Measurements from ENCODE around the gene PHACTR1.
"Not testable (repeated sequence)": the region's sequence is repeated elsewhere in the genome, so short reads cannot be mapped to it uniquely, and the experiment has no call there.

Gene PHACTR1

GRCh38 chr6:13103169-13103568 lies 386.6 kb downstream of the PHACTR1 start:
- DNase-seq (ENCODE audit: low read depth in 2 of 2), result no peak

- DNase-seq (ENCODE audit: low read depth in 2 of 2), result no peak
These were observed 388.6 kb downstream of the PHACTR1 start for GRCh38 chr6:13105139-13105538.

DNA sequence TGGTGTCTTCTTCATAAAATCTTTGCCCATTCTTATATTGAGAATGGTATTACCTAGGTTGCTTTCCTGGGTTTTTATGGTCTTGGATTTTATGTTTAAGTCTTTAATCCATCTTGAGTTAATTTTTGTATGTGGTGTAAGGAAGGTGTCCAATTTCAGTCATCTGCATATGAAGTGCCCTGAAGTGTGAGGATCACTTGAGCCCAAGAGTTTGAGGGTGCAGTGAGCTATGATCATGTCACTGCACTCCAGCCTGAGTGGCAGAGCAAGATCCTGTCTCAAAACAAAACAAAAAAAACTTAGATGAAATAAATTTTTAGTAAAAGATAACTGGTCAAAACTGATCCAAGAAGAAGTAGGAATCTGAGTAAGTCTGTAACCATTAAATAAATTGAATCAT lies 396.4 kb downstream of the PHACTR1 start:
- DNase-seq (ENCODE audit: low read depth in 2 of 2), result no peak

DNA sequence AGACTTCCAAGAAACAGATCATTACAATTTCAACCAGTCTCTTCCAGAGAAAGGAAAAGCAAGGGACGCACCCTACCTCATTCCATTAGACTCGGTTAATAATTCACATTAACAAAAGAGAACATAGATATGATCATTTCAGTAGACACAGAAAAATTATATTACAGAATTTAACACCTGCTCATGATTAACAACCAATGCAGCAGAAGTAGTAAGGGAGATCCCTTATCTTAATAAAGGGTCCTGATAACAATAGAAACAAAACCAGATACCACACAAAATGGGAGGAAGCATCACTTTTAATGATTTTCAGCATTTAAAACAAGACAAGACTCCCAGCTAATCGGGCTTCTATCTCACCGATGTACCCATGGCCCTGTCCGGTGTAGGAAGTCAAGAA lies 396.8 kb downstream of the PHACTR1 start:
- DNase-seq (ENCODE audit: low read depth in 2 of 2), result no peak

DNA sequence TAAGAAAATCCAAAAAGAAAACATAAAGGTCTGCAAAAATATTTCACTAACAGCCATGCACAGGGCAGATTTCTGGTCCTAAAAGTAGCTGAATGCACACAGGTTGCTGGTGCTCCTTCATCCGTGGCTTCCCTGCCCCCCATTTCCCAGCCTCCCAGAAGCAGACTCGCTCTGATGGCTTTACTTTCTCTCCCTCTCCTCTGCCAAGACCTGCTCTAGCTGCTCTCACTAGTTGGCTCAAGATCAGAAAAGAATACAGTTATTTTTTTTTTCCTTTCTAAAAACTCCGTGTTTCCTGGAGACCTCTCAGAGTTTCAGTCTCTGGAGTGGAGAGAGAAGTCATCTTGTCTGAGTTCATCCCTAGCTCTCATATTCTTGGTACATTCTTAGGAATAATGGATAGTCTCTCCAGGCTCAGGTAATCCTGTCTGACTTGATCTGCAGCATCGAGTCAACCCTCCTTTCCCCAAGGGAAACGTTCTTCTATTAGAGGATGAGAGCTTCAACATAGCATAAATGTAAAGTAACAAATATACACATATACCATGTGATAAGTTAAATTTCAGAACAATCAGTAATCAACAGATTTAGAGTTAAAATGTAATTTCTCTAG lies 397.5 kb downstream of the PHACTR1 start:
- no peak for DNase-seq (ENCODE audit: low read depth in 2 of 2)

DNA sequence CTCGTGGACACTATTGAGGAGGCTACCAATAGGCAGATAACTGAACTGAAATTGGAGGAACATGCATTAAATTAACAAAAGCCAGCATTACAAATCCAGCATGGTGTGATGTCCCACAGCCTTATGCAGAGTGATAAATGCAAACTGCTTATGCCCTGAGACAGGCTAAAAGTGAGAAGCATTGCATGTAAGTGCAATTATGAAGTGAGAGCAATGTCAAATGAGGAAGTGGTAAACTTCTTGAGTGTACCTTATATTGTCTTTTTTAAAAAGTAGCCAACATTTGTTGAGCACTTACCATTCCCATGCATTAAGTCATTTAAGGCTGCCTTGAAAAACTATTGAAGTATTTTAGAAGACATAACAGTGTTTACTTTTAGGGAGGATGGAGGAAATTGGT lies 399.6 kb downstream of the PHACTR1 start:
- DNase-seq (ENCODE audit: low read depth in 2 of 2), result no peak

GRCh38 chr6:13117570-13117969 lies 401.0 kb downstream of the PHACTR1 start:
- no peak for DNase-seq (ENCODE audit: low read depth in 2 of 2)

- no peak for DNase-seq (ENCODE audit: low read depth in 2 of 2)
These were observed 403.0 kb downstream of the PHACTR1 start for GRCh38 chr6:13119549-13119948.

- no peak for DNase-seq (ENCODE audit: low read depth in 2 of 2)
These were observed 404.2 kb downstream of the PHACTR1 start for GRCh38 chr6:13120483-13121482.

GRCh38 chr6:13124131-13124530 lies 407.6 kb downstream of the PHACTR1 start:
- no peak for DNase-seq (ENCODE audit: low read depth in 2 of 2)

DNA sequence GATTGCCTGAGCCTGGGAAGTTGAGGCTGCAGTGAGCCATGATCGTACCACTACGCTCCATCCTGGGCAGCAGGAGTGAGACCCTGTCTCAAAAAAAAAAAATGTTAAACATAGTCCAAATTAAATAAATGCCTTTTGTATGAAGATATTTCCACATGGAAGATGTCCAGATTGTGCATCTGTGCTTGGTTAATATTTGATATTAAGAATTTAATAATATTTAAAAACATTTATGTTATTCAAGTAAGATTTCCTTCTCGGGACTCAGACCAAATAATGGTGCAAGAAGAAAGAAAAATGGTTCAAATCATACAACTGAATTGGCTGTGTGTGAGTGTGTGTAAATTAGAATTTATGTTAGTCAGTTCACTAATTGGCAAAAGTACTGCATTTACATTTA lies 409.3 kb downstream of the PHACTR1 start:
- no peak for DNase-seq (ENCODE audit: low read depth in 2 of 2)

- no peak for DNase-seq (ENCODE audit: low read depth in 2 of 2)
These were observed 415.5 kb downstream of the PHACTR1 start for GRCh38 chr6:13131935-13132661.

DNA sequence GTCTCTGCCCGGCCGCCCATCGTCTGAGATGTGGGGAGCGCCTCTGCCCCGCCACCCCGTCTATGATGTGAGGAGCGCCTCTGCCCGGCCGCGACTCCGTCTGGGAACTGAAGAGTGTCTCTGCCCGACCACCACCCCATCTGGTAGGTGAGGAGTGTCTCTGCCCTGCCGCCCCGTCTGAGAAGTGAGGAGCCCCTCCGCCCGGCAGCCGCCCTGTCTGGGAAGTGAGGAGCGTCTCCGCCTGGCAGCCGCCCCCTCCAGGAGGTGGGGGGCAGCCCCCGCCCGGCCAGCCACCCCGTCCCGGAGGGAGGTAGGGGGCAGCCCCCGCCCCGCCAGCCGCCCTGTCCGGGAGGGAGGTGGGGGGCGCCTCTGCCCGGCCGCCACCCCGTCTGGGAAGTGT lies 417.3 kb downstream of the PHACTR1 start:
- not testable (repeated sequence) for DNase-seq (ENCODE audit: low read depth in 2 of 2)

- DNase-seq (ENCODE audit: low read depth in 2 of 2), result no peak
These were observed 418.6 kb downstream of the PHACTR1 start for GRCh38 chr6:13135152-13135551.

GRCh38 chr6:13139119-13139518 lies 422.6 kb downstream of the PHACTR1 start:
- DNase-seq (ENCODE audit: low read depth in 2 of 2), result no peak

- DNase-seq (ENCODE audit: low read depth in 2 of 2), result no peak
These were observed 424.4 kb downstream of the PHACTR1 start for GRCh38 chr6:13140980-13141379.

DNA sequence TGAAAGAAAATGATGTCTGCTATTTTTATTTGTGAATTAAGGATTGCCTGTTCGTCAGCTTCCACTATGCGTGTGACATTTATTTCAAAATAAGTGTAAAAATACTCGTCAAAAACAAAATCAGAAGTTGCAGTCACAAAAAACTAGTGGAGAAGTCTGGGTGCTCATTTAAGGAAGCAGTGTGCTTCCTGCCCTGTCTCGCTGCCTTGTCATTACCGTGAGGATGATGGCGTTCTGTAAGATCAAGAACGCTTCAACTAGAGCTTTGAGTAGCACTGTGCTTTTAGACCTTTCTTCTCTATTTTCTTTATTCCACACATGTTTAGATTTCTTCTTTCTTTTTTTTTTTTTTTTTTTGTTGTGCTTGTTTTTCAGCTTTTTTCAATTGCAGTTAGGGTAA lies 424.8 kb downstream of the PHACTR1 start:
- no peak for DNase-seq (ENCODE audit: low read depth in 2 of 2)

DNA sequence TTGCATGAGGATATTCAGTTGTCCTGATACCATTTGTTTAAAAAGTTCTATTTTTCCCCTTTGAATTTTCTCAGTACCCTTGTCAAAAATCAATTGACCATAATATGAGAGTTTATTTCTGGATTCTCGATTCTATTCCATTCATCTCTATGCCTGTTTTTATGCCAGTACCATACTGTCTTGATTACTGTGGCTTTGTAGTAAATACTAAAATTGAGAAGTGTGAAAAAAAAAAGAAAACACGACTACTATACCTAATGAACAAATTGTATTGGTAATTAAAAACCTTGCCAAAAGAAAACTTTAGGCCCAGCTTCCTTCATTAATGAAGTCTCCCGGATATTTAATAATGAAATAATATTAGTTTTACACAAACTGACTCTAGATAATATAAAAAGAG lies 426.0 kb downstream of the PHACTR1 start:
- no peak for DNase-seq (ENCODE audit: low read depth in 2 of 2)

DNA sequence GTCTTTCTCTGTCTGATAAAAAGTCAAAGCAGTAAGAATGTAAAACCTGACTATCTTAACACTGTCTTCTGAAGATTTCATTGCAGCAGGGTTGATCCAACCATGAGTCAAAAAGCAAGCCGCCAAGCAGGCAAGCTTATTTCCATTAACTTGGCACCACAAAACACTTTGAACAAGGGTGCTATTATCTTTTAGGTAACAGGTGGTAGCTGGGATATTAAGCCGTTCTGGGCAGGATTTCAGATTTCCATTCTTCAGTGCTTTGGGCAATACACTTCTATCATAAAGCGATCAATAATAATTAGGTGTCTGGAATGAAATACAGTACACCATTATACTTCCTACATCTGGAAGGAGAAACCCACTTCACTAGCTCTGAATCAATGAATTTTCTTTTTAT lies 429.9 kb downstream of the PHACTR1 start:
- no peak for DNase-seq (ENCODE audit: low read depth in 2 of 2)

- DNase-seq (ENCODE audit: low read depth in 2 of 2), result no peak
These were observed 430.8 kb downstream of the PHACTR1 start for GRCh38 chr6:13147376-13147775.

GRCh38 chr6:13147782-13148181 lies 431.2 kb downstream of the PHACTR1 start:
- no peak for DNase-seq (ENCODE audit: low read depth in 2 of 2)

- no peak for DNase-seq (ENCODE audit: low read depth in 2 of 2)
These were observed 436.2 kb downstream of the PHACTR1 start for GRCh38 chr6:13152764-13153163.

Data from stimulated activated CD8-positive, alpha-beta memory T cell treated with anti-CD3 and anti-CD28 coated beads, Interleukin-7, amount 100 ng/mL, for 4 hours (primary cell).